Fibroblast of skin of left biceps (primary cell): ENCODE results near the gene ADORA1.

ENCODE experiments used
- DNase-seq, 2 experiments: peaks; one replicate each; pipeline ENCODE4 v3.0.0-alpha.2; 2013; ENCODE audit warnings: low read depth in 2 of 2

Gene ADORA1

DNA sequence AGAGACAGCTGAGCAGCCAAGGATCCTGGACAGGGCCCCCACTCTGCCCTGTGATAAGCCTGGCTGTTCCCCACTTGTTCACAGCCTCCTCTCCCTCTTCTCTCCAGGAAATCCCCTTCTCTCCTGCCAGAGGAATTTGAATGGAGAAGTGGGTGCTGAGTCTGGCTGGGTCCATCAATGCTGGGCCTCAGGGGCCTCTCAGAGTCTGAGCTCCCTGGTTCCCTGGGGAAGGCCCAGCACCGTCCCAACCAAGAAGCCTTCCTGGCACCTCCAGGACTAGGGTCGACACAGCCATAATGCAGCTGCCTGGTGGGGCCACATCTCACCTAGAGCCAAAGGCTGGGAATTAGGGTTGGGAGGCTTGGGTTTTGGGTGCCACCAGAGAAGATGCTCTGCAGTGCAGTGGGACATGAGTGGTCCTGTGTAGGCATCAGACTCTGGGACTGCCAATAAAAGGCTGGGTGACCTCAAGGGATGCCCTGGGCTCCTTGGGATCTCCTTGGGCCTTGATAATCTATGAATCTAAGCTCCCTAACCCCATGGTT is 45.6 kb downstream of the ADORA1 start:
- DNase-seq: no peak

DNA sequence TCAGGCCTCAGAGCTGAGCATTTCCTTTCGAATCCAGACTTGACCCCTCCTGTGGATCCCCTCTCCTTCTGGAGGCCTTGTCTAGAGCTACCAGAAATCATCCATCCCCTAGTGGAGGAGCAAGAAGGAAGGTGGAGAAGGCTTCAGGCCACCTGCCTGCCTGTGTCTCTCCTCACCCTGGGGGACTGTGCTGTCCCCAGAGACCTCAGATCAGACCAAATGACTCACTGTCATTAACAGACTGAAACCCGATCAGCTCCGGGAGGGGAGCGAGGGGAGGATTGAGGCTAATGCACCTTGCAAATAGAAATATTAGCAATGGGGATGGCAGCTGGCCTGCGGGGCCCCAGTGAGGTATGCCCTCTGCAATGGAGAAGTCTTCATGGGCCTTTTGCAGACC is 46.0 kb downstream of the ADORA1 start:
- DNase-seq: no peak

DNA sequence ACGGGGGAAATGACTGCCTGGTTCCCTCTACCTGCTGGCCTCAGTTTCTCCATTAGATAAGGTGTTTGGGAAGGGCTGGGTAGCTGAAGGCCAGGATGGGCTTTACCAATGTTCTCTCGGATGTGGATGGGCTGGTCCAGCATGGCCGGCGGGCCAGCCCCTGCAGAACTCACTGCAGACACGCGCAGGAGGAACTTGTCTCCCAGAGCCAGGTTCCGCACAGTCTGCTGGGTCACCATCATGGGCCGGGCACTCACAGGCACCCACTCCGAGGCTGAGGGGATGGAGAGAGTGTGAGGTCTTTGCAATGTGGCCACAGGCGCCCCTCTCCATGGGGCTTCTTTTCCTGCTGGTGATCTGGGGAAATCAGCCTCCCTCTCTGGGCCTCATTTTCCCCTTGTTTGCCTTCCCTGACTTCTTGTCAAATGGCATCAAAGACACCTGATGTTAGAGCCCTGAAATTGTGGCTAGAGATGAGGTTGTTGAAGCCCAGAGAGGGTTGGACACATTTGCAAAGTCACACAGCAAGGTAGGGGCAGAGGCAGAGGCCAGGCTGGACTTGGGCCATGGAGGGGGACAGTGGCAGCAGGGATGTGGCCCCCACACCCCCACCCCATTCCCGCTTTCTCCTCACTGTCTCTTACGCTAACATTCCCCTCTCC is 46.9 kb downstream of the ADORA1 start:
- no peak for DNase-seq

DNA sequence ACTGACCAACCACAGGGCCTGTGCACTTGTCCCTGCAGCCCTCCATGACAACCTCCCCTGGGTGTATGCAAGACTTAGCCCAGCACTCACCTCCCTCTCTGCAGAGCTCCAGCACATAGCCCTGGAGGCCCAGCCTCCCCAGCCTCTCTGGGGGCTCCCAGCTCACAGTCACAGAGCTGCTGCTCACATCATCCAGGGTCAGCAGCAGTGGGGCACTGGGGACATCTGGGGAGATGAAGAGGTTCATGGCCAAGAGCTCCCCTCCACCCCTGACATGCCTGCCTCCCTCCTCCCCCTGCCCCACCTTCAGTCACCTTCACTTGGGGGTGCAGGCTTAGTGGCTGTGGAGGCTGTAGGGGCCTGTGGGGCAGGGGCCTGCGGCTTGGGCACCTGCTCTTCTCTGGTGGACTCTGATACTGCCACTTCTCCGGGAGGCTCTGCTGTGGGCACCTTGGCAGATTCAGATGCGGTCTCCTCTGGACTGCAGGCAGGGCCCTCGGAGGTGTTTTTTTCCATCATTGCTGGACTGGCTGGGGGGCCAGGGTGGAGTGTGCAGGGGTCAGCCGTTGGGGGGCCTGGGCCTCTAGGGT is 47.8 kb downstream of the ADORA1 start, which contains the start of gene MYBPH:
Gene MYBPH (minus strand): TSS at position 590 of the 590 bp plus-strand sequence. CDS start 71 bp downstream, at position 519.
- DNase-seq: no peak

DNA sequence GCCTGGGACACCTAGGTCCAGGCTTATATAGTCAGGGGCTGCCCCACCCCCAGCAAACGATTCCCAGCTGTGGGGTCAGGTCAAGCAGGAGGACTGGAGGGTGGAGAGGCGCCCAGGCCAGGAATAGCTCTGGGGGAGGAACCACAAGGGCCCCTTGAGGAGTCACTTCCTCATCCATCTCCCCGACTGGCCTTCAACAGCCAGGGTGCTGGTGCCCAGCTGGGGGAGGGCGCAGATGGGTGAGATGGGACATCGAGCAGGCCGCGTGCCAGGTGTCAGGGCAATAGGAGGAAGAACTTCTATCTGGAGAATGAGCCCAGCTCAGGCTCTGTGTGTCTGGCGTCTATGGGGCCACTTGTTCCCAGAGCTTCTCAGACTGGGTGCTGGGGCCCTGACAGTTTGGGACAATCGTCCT is 48.3 kb downstream of the ADORA1 start:
- DNase-seq: no peak

DNA sequence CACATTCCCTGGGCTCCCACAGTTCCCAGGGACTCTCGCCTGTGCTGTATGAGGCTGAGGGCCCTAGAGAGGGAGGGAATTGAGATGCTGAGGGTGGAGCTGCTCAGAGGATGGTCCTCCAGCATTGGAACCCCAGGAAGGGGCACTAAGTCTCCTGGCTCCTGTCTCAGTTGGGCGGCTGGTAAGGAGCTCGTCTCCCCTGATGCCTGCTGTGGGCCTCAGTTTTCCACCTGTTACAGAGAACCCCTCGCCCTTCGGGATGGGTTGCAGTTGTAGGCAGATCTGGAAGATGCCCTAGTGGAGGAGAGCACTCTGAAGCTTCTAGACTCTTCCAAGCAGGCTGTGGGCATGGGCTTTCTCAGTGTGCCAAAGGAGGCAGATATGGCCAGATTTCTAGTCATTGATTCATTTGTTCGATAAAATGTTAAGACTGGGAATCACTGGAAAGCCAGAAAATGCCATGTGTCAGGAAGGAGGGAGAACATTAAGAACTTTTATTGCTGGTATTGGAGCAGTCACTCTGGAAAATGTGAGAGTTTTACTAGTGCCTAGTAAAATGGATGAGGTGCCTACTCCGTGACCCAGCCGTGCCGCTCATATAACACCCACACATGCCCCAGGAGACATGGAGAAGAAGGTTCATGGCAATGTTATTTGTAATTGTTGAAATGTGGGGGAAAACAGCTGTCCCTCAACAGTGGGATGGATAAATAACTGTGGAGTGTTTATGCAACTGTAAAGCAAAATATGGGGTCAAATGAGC is 48.9 kb downstream of the ADORA1 start:
- no peak for DNase-seq

DNA sequence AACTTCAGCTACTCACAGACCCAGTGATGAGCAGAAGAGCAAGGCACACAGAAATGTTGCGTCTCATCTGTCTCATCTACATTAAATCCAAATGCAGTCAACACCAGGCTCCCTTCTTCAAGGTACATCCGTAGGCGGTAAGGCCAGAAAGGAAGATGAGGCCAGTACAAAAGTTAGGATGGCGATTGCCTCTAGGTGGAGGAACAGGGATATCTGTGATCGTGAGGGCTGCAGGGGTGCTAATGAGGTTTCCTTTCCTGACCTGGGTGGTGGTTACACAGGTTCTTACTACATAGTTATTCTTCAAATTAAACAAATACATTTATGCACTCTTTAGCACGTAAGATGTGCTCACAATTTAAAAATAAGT is 49.5 kb downstream of the ADORA1 start:
- DNase-seq: no peak

DNA sequence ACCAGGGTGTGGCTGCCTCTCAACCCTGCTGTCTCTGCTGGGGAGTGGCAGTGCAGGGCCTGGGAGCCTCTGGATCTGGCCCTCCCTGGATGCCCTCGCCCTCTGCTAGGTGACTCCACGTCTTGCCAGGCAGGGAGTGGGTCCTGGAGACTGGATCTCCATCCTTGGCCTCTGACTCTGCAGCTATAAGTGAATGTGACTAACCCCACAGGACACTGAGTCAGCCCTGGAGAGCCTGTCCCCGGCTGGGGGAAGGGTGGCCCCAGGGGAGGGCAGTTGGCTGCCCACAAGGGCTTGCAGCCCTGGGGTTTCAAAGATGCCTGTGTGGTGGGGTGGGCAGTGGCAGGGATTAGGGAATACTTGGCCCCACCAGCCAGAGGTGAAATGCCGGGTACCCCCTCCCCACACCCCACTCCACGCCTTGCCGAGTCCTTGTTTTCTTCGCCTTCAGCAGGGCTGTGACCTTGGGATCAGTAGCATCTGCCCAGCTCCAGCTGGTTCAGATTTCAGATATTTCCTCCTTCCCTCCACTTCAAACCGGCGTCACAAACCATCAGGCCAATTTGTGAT is 50.0 kb downstream of the ADORA1 start:
- no peak for DNase-seq

DNA sequence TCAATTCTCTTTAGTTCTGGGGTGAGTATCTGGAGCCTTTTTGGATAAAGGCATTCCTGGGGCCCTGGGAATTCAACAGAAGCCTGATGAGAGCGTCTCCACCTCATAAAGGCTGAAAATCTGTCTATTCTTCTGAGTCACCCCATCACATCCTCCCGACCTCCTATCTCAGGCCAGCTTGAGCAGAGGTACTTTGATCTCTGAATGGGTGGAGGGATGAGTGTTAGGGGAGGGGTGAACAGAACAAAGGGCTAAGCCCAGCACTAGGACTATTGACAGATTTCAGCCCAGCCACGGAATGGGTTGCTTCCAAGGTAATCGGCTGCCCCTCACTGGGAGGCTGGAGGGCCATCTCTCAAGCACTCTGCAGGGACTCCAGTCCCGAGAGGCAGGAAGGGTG is 50.6 kb downstream of the ADORA1 start:
- no peak for DNase-seq

DNA sequence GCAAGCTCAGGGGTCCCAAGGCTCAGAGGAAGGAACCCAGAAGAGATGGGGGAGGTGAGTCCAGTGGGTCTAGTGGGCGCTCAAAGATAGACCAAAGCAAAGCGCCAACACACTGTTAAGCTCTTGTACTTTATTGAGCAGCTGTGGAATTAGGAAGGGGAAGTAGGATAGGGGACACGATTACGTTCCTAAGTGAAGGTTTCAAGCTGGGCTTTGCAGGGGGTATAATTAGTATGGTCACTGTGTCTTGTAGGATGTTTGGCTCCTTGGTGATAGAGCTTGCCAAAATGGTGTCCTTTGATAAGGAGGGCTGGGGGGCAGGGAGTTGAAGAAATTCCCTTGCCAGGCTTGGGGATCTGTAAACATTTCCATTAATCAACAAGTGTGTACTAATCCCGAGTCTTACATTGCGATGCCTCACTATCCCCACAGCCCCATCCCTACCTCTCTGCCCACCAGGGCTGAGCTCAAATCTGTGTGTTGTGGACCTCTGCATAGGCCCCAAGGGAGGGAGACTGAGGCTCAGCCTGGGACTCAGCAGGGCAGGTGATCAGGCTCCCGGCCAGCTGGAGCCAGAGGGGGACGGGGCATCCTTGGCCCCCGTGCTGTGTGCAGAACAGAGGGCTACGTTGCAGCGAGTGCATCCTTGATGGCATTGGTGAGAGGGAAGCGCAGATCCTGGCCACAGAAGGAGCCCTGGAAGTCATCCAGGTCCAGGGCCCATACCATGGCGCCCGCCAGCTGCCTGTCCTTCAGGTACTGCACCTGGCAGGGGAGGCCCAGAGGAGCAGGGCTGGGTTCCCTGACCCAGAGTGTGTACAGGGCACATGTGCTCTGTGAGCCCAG is 51.5 kb downstream of the ADORA1 start:
- no peak for DNase-seq

DNA sequence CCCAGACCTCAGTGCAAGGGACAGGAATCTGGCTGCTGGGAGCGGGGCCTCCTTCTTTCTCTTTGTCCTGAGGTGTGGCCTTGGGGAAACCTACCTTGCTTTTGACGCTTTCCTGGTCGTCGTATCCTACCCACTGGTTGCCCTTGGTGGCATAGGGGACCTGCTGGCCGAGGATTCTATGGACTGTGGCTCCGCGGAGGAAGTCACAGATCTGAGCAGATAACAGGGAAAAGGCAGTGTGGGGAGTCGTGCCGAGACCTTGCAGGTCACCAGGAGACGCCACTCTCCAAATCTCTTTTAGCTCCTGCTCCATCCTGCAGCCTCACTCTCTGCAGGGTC is 52.1 kb downstream of the ADORA1 start:
- DNase-seq: no peak

DNA sequence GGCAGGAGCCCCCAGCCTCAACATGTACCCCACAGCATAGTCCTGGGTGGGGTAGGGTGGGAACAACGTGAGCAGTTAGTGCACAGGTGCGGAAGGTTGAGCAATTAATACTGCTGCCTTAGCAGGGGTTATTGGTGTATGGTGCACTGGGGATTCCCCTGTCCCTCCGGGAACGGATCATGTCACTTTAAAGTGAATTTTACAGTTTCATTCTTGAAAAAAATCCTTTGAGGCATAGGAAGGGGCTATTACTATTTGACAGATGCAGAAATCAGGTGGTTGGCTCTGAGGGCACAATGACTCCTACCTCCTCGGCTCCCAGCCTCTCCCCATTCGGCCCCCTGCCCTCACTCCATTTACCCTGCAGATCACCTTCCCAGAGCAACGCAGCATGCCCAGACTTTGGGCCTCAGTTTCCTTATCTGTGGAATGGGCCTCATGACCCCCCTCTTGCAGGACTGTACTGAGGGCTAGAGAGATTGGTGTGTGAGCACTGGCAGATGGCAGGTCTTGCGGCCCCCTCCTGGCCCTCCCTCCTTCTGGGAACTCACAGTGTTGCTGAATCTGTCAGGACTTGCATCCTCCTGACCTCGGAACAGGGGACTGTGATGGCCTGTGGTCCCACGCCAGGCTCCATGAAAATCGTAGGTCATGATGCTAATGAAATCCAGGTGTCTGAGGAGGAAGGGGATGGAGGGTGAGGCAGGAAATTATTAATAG is 53.2 kb downstream of the ADORA1 start:
- DNase-seq: no peak

DNA sequence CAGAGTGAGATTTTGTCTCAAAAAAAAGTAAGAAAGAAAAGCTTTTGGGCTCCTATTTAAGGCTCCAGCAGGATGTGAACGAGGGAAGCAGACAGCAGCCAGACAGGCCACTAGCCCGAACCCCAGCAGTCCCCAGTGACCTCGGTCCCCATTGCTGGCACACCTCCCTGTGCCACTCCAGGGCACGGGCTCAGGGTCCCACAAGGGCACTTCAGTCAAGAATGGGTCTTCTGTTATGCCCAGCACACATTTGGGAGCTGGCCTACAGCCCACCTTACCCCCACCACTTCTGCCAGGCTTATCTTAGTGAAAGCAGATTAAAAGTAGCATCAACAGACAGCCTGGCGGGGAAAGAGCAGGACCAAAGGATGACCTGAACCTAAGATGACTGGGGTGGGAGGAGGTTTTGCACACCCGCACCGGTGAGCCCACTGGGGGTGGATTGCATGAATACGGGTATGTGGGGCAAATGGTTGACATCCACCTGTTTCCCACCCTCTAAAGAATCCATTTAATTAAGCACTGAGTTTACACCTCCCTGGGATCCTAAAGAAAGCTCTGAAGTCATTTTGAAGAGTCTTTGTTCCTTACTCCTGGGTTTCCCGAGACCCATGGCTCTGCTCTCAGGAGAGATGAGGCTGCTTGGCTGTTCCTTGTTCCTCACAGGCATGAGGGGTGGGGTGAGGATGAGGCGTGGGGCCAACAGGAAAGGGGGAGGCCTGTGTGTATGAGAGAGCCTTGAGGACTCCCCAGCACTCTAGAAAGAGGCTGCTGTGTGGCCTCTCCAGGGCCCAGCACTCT is 54.3 kb downstream of the ADORA1 start:
- no peak for DNase-seq

DNA sequence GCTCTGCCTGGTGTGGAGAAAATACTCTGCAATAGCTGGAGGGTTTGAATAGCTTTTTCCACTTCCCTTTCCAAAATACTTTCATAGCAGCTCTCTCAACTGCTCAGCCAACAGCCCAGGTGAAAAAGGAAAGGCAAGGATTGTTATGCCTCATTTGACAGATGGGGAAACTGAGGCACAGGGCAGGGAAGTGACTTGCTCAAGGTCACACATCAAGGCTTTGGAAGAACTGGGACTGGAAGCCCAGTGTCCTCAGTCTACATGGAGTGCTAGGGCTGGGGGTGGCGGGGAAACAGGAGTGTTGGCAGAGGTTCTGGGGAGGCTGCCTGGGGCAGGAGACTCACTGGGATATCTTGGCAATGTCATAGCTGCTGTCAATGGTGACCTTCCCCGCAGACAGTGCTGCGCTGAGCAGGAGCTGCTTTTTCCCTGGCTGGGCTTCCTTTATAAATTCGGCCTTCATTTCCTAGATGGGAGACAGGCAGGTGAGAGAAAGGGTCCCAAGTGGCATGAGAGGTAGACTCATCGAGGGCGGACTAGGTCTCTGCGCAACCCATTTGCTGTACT is 54.9 kb downstream of the ADORA1 start:
- DNase-seq: no peak

DNA sequence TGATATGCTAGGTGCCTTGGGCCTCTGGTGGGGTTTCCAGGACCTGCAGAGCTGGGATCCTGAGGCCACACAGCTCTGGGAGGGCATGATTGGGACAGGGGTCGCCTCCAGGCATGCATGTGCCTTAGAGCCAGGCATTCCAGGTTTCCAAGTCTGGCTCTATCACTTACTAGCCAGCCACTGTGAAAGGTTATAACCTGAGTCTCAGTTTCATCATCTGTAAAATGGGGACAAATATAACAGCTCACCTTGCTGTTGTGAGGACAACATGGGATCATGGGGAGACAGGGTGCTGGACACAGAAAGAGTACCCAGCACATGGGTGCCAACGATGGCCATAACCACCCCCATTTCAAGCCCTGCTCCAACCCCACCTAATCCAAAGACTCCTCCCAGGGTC is 56.3 kb downstream of the ADORA1 start:
- DNase-seq: no peak

DNA sequence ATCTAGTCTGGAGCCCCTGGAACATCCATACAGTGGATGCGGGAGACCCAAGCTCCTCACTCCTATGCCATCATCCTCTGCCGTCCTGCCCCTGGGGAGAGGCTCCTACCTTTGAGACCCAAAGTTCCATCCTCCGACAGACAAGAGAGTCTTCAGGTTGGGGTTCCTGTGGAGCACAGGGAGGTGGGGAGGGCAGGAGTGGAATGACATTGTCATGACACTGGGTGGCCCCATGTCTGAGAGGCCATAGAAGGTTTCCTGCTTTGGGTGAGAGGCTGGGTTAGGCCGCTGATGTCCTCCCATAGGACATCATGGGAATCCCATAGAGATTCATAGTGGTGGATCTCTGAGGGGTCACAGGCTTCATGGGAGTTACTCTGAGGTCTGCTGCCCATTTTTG is 56.9 kb downstream of the ADORA1 start:
- no peak for DNase-seq

DNA sequence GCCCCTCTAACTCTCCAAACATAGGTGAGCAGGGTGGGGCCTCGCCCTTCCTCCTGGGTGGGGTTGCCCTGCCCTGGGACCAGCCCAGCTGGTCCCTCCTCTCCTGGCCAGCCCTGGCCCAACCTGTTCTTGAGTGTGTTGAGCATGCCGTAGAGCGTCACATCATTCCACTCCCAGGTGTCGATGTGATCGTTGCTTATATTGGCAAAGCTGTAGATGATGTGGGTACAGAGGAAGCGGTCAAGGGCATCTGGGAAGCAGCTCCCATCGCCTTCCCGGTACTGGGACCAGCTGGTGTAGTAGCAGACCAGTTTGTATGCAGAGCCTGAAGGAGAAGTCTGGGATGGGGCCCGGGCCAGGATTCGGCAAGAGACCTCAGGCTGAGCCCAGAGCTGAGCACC is 57.5 kb downstream of the ADORA1 start:
- DNase-seq: no peak

DNA sequence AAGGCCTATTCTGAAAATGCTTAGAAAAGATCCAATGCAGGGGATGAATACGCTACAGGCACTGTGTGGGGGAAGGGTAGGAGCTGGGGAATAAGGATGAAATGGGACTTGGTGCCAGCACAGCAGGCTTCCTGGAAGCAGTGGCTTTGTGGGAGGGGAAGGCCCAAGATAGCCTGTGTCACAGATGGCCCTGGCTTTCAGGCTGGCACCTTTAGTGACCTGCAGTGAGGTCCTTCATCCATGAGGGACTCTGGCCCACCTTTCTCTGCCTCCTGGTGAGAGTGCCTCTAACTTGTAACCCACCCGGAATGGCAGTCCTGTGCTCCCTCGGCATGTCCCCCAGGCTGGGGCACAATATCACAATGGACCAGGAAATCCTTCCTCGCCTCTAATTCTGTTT is 58.1 kb downstream of the ADORA1 start:
- no peak for DNase-seq

DNA sequence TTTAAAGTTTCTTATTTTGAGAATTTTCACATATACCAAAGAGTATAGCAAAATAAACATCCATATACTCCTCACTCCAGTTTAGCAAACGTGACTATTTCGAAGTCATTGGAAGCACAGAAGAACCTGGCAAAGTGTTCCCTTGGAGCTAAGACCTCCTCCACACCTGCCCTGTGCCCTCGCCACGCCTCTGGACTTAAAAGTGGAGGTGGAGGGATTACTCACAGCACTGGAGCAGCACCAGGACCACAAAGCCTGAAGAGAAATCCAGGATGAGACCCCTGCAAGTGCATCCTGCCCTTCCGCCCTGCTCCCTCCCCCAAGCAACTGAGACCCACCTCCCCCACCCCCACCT is 58.5 kb downstream of the ADORA1 start:
- no peak for DNase-seq
